Uterus (tissue), 4 donors: ENCODE results near the gene AP4E1. TPM values are rescaled to one million over a fixed set of nuclear protein-coding genes. Genes with fewer than 3 reads are reported as not detected.

Experiments used
- DNase-seq, 2 donors: peaks; one replicate each; pipeline ENCODE4 v3.0.0-alpha.2; 2019 to 2020
- H3K27ac ChIP-seq, 2 donors: fragments of 200-600 bp; sonication (generic); 1 replicate in 1 of 2; 2 replicates in 1 of 2; pipeline ENCODE4 v1.5.1; 2016 to 2018
- H3K27me3 ChIP-seq, 2 donors: fragments of 200-600 bp; sonication (generic); one replicate each; pipeline ENCODE4 v1.5.1; 2018 to 2019; ENCODE audit warnings: control low read depth in 1 of 2
- H3K36me3 ChIP-seq, 2 donors: fragments of 200-600 bp; sonication (generic); one replicate each; pipeline ENCODE4 v1.5.1; 2019; ENCODE audit warnings: control low read depth in 1 of 2
- H3K4me1 ChIP-seq, 2 donors: fragments of 200-600 bp; sonication (generic); one replicate each; pipeline ENCODE4 v1.5.1; 2018 to 2019; ENCODE audit warnings: control low read depth in 1 of 2
- H3K4me3 ChIP-seq, 2 donors: fragments of 200-600 bp; sonication (generic); 1 replicate in 1 of 2; 2 replicates in 1 of 2; pipeline ENCODE4 v1.5.1; 2018 to 2019; ENCODE audit warnings: mild to moderate bottlenecking in 1 of 2
- H3K9me3 ChIP-seq, 2 donors: fragments of 200-600 bp; sonication (generic); one replicate each; pipeline ENCODE4 v1.5.1; 2019; ENCODE audit warnings: control low read depth in 1 of 2
- CTCF ChIP-seq, 4 experiments: fragments of 200-600 bp in 2 of 4; fragments of 450-650 bp in 2 of 4; sonication (generic) in 2 of 4; IDR thresholded peaks; one replicate each; pipeline ENCODE4 v1.5.1; 2016 to 2019; ENCODE audit warnings: antibody characterized with exemption in 4 of 4, mild to moderate bottlenecking in 2 of 4, moderate library complexity in 1 of 4
- POLR2A ChIP-seq, 2 donors: fragments of 450-650 bp; IDR thresholded peaks; one replicate each; pipeline ENCODE4 v1.6.1; 2016; ENCODE audit warnings: antibody characterized with exemption in 2 of 2, mild to moderate bottlenecking in 1 of 2, moderate library complexity in 1 of 2
- intact Hi-C: fragments of 100-400 bp; cut with DNase I; formaldehyde crosslinking; loops from one replicate; pipeline ENCODE4 v1.15.1; 2023; ENCODE audit warnings: low total_unique reads
- total RNA-seq, 4 donors: library from RNA; depleted of rRNA in 3 of 4; stranded (reverse); fragments of >200 nt in 3 of 4; gene quantifications; one replicate each; pipeline versions ENCODE4 v1.1.0 to v1.2.4, GENCODE V29; 2014 to 2023
- donor health status: DM: yes; HTN: yes; CAD: no.

Gene AP4E1
- total RNA-seq, 4 donors from 2014 or later: 4.1 to 20.5 (median 12.3) TPM

- H3K27me3 ChIP-seq: no peaks in the 10 kb centered on the region
These were observed 140.6 kb downstream of the AP4E1 start for GRCh38 chr15:51049081-51049480.

GRCh38 chr15:51051776-51052175, 143.3 kb downstream of the AP4E1 start:
- no peak overlapping the region for H3K4me3 ChIP-seq
- H3K27ac ChIP-seq: peak overlapping the region; percentile 5 to 9
- H3K4me1 ChIP-seq: peaks cover 0 to 10% of the 10 kb centered on the region in 2 donors
- no peaks in the 10 kb centered on the region for H3K36me3 ChIP-seq
- H3K27me3 ChIP-seq: no peaks in the 10 kb centered on the region
- TF ChIP-seq POLR2A (IDR thresholded peaks at IDR 0.05) (no peak), CTCF (IDR thresholded peaks at IDR 0.05) (no peak)
- no peaks in the 10 kb centered on the region for H3K9me3 ChIP-seq
- DNase-seq: no peak
- intact Hi-C loops: no loop called here

More at GRCh38 chr15:51049081-51049480, 140.6 kb downstream of the AP4E1 start:
- H3K4me3 ChIP-seq: no peak overlapping the region
- TF ChIP-seq POLR2A (IDR thresholded peaks at IDR 0.05) (no peak), CTCF (IDR thresholded peaks at IDR 0.05) (no peak)
- no peaks in the 10 kb centered on the region for H3K9me3 ChIP-seq
- no peaks in the 10 kb centered on the region for H3K36me3 ChIP-seq
- peaks cover 0 to 10% of the 10 kb centered on the region in 2 donors for H3K4me1 ChIP-seq
- no peak overlapping the region for H3K27ac ChIP-seq
- intact Hi-C loops: loop anchor here (5.0 kb wide), 1 partner anchor 48 kb away; no protein-coding TSS in a partner anchor
- DNase-seq: no peak

GRCh38 chr15:51053571-51053970, 145.1 kb downstream of the AP4E1 start:
- TF ChIP-seq POLR2A (IDR thresholded peaks at IDR 0.05): no peak
- TF ChIP-seq CTCF (IDR thresholded peaks at IDR 0.05): no peak
- H3K36me3 ChIP-seq: no peaks in the 10 kb centered on the region
- no peaks in the 10 kb centered on the region for H3K9me3 ChIP-seq
- no peak overlapping the region for H3K4me3 ChIP-seq
- DNase-seq: no peak
- intact Hi-C loops: no loop called here
- no peak overlapping the region for H3K27ac ChIP-seq
- no peaks in the 10 kb centered on the region for H3K27me3 ChIP-seq
- H3K4me1 ChIP-seq: no peaks in the 10 kb centered on the region

GRCh38 chr15:51054535-51054934, 146.1 kb downstream of the AP4E1 start:
- no peak overlapping the region for H3K27ac ChIP-seq
- no peaks in the 10 kb centered on the region for H3K9me3 ChIP-seq
- H3K4me3 ChIP-seq: no peak overlapping the region
- H3K27me3 ChIP-seq: no peaks in the 10 kb centered on the region
- no peak for DNase-seq
- H3K4me1 ChIP-seq: no peaks in the 10 kb centered on the region
- intact Hi-C loops: no loop called here
- no peak for TF ChIP-seq POLR2A (IDR thresholded peaks at IDR 0.05)
- TF ChIP-seq CTCF (IDR thresholded peaks at IDR 0.05): no peak
- no peaks in the 10 kb centered on the region for H3K36me3 ChIP-seq

Other genes with a start within 250 kb of the AP4E1 start
- gene TRPM7, start 221.9 kb upstream of the AP4E1 start, total RNA-seq: 100 to 1,000 TPM in 2 of 4 donors, 10 to 100 TPM in 2; 46.2 to 755 (median 83.5) TPM
- 100 to 1,000 TPM in 2 of 4 donors, 10 to 100 TPM in 2; 52.6 to 193 (median 101) TPM for gene SPPL2A, start 143.0 kb upstream of the AP4E1 start, total RNA-seq
- gene TNFAIP8L3, start 186.2 kb downstream of the AP4E1 start, total RNA-seq: 100 to 1,000 TPM in 1 of 4 donors, 10 to 100 TPM in 3; 20.0 to 173 (median 43.2) TPM